ENCODE measurements around the gene ATP6V1F.

The ATP6V1F gene, protein sequence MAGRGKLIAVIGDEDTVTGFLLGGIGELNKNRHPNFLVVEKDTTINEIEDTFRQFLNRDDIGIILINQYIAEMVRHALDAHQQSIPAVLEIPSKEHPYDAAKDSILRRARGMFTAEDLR

GRCh38 chr7:128862571-128863432 is at the start of gene ATP6V1F:
ATP6V1F (plus strand) TSS chr7:128862856; CDS start chr7:128862905, 49 bp downstream.
- DNase-seq = peak; percentile 98

- no peak for DNase-seq
Measured at GRCh38 chr7:128814499-128814898, 48.2 kb upstream of the ATP6V1F start.

GRCh38 chr7:128815289-128815942 is 47.2 kb upstream of the ATP6V1F start:
- DNase-seq = no peak

GRCh38 chr7:128818694-128819093 is 44.0 kb upstream of the ATP6V1F start:
- no peak for DNase-seq

DNA sequence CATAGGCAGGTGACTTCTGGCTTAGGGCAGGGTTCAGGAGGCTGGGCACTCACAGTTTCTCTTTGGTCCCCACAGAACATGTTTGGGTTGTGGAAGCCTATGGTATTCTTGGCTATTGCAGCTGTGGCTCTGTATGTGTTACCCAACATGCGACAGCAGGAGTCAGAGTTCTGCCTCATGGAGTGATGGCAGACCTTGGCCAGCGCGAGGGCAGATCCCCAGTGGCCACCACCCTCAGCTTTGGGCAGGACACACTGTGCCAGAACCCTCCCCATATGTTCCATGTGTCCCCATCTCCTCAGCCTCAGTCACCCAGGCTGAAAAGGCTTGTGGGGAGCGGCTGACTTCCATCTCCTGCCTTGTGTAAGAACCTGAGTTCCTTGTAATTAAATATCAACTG is 40.9 kb upstream of the ATP6V1F start:
- no peak for DNase-seq

DNA sequence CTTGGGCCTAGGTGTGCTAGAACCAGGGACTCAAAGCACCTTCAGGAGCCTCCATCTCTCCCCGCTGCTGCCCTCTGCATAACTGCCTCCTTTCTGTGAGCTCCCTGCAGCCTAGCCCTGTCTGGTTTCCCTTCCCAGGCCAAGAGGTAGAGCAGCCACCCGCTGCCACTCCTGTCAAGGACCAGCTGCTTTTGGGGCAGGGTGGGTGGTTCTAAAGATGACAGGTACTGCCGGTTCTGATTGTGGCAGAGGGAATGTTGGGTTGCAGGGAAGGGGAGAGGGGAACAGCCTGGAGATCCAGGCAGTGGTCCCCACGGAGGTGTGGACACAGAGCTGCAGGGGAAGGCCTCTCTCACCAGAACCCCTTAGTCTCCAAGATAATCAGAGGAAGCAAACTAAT is 36.1 kb upstream of the ATP6V1F start:
- DNase-seq = no peak

- no peak for DNase-seq
Measured at GRCh38 chr7:128826916-128827247, 35.8 kb upstream of the ATP6V1F start.

DNA sequence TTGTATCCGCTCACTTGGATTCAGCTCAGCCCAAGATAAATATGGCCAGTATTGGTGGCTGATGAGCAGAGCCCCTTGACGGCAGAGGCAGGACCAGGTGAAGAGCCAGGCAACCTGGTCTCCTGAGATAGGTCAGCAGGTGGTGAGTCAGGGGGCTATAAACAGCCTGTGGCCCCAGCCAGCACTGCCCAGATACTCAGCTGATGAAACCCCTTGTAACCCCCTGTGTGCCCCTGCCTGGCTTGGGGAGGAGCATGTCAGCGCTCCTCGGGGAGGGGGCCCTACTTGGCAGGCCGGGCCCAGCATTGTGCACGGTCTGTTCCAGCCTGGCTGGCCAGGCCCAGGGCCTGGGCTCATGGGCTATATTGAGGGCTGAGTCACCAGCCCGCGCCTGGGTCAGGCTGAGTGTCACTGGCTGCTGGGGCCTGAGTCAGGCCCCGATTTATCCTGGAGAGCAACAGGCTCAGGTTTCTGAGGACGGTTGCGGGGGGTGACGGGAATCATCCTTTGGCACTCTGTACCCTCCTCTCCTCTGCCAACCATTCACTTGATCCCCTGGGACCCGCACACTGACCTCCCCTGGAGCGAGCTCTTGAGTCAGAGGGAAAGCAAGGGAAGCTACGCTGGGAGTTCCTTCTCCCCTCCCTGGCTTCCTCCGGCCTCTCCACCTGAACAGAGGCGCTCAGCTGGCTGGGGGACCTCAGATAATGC is 35.3 kb upstream of the ATP6V1F start:
- no peak for DNase-seq

DNA sequence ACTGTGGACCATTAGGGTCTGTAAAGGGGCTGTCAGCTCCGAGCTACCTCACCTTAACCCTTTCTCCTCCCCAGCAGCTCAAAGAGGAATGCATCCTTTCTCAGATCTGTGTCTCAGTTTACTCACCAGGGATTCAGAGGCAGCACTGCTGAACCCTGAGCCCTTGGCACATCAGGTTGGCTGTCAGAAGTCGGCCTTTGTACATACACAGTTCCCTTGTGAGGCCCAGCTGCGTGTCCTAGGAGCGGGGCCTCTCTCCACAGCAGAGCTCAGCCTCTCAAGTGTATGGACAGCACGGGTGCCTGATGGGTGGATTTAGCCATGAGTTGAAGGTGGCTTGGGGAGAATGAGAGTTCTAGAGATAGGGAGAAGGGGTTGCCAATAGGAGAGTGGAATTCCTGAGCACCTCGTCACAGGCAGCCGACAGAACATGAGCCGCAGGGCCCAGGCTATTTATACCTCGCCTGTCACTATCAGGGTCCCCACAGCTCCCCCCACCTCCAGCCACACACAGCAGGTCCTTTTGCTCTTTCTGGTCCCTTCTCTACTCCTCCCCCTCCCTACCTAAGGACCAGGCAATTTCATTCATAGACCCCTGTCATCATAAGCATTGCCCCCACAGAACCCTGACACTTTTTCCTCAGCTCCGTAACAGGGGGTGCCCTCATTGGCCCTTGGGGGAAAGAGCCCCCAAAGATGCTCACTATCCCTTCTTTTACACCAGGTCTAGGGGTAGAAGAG is 34.5 kb upstream of the ATP6V1F start:
- DNase-seq = no peak

DNA sequence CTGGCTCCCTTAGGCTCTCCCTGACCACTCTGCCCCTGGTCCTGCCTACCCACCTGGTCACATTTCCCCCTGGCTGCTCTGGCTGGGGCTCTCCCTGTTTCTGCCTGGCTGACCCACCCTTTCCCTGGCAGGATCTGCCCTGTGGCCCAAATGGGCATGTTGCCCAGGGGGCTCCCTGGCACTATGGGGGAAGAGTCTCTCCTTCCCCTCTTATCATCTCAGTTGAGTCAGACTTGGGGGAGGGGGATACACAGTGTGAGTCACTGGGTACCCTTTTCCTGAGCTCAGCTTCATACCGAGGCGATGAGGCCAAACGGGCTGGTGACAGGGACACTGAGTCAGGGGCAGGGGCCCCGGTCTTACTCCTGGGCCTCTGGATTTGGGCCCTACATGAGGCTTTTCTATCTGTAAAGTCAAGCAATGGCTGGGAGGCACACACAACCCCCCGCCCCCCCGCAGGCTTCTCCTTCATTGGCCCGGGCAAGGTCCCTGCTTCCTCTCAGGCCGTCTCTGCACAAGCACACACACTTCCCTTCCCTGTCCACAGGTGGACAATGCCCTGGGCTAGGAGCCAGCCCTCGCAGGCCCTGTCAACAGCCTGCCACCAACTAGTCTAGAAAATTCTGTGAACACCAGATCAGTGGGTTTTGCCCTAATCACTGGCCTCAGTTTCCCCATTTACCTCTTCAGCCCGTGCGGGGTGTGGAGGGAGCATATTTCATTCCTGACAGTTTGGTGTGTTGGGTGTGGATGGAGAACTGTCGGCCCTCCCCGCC is 33.1 kb upstream of the ATP6V1F start:
- no peak for DNase-seq

GRCh38 chr7:128830231-128831177 is 32.2 kb upstream of the ATP6V1F start, which contains the start of gene FLNC:
FLNC (plus strand) TSS chr7:128830406; CDS start chr7:128830638, 232 bp downstream.
- peak; percentile 35 for DNase-seq

- no peak for DNase-seq
Measured at GRCh38 chr7:128831178-128831993, 31.3 kb upstream of the ATP6V1F start.

DNA sequence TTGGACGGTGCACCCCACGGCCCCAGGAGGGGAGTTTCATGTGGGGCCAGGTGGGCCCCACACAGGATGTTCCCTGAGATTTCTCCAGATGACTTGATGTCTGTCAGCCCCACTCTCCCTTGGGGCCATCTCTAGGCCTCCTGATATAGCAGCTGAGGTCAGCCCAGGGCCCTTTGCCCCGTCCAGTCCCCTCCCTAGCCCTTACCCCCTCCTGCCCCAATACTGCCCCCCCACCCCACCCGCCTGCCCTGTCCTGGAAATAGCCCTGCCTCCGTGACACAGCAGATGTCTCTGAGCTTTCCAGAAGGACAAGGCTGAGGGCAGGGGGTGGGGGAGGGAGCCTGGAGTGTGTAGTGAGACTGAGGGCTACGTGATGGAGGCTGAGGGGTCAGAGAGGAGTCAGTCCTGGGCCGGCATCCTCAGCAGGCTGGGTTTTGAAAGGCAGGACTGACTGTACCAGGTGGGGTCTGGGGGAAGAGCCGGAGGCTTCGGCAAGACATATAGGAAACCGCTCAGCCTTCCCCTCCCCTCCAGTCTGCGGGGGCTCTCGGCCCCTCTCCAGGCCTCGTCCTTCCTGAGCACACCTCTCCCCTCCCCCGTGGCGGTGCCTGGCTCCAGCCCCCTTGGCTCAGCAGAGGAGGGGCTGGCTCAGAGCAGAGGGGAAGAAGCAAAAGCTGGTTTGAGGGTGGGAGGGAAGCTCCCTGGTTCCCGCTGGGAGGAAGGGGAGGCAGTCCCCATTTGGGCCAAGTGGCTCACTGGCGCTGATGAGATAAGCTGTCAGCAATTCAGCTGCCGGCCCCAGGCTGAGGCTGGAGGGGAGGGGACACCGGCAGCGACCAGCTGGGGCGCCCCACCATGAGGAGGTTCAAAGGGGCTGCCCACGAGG is 30.4 kb upstream of the ATP6V1F start:
- DNase-seq = no peak

- no peak for DNase-seq
Measured at GRCh38 chr7:128832880-128833147, 29.8 kb upstream of the ATP6V1F start.

DNA sequence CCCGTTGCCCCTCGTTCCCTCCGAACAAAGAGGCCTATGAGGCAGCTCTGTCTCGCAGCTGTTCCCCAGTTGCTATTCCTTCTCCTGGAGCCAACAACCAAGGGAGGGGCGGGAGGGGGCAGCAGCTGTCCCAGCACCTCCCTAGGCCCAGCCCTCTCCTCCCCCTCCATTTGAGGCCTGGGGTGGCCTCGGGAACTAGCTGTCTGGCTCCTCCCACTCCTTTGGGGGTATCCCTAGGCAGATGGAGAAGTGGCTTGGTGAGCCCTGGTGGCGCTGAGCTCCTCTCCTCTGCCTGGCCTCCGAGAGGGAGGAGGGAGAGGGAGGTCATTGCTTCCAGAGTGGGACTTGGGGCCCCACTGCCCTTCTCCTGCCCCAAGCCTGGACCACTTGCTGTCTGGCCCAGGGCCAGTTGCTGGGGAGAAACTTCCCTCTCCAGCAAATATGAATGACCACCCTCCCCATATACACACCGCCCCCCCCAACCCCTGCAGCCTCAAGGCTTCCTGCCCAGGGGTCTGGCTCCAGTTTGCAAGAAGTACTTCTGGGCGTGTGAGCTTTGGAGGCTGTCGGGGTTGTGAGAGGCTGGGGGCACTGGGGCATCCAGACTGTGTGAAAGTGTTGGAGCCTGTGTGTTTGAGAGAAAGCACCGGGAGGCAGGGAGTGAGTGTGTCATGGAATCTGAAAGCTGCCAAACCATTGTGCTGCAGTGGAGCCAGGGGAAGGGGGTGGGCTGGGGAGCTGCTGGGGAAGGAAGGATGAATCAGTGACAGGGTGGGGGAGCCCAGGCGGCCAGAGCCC is 29.3 kb upstream of the ATP6V1F start:
- no peak for DNase-seq

DNA sequence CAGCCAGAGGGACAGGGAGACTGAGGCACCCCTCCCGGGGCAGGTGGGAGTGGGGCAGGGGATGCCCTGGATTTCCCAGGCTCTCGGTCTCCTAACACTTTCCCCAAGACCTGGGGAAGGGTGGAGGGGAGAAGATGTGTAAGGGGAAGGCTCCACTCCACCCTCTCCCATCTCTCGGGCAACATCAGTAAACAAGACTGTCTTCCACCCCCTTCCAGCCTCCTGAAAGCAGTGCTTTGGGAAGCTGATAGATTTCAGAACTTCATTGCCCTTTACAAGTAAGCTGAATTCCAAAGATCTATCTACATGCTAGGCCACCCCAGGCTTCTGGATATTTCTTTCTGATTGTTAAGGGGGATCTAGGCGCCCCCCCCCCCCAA is 28.7 kb upstream of the ATP6V1F start:
- no peak for DNase-seq

GRCh38 chr7:128835231-128835751 is 27.4 kb upstream of the ATP6V1F start:
- no peak for DNase-seq

Measured in CD4-positive, alpha-beta T cell treated with Interleukin-15 for 1 hour (primary cell).